Fibroblast of the aortic adventitia (primary cell): ENCODE results near the gene PPP1R14D. TPM values are rescaled to one million over a fixed set of nuclear protein-coding genes. Genes with fewer than 3 reads are reported as not detected.

Experiments used
- DNase-seq: peaks from one replicate; pipeline ENCODE4 v3.0.0-alpha.2; 2010; ENCODE audit warnings: low read depth
- H3K4me3 ChIP-seq: 2 replicates; pipeline ENCODE4 v1.5.1; 2011; ENCODE audit warnings: low read depth, mild to moderate bottlenecking, control low read depth, low read length, moderate library complexity
- total RNA-seq: library from RNA; depleted of rRNA; stranded (reverse); fragments of >200 nt; gene quantifications from 2 replicates; pipeline ENCODE4 v1.2.3, GENCODE V29; 2012; ENCODE audit warnings: low replicate concordance
- TF ChIP-seq, protein P1 (sequence below): IDR thresholded peaks from 2 replicates; pipeline ENCODE4 v1.5.1; 2011; ENCODE audit warnings: mild to moderate bottlenecking, low read length, control low read depth, inconsistent platforms; ENCODE audit not compliant: insufficient read depth

PPP1R14D gene
- total RNA-seq, 1 donor: not detected

- DNase-seq: no peak
- H3K4me3 ChIP-seq: no peak overlapping the region
- TF ChIP-seq, protein P1, sequence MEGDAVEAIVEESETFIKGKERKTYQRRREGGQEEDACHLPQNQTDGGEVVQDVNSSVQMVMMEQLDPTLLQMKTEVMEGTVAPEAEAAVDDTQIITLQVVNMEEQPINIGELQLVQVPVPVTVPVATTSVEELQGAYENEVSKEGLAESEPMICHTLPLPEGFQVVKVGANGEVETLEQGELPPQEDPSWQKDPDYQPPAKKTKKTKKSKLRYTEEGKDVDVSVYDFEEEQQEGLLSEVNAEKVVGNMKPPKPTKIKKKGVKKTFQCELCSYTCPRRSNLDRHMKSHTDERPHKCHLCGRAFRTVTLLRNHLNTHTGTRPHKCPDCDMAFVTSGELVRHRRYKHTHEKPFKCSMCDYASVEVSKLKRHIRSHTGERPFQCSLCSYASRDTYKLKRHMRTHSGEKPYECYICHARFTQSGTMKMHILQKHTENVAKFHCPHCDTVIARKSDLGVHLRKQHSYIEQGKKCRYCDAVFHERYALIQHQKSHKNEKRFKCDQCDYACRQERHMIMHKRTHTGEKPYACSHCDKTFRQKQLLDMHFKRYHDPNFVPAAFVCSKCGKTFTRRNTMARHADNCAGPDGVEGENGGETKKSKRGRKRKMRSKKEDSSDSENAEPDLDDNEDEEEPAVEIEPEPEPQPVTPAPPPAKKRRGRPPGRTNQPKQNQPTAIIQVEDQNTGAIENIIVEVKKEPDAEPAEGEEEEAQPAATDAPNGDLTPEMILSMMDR: no peak
These were observed 4.8 kb downstream of the PPP1R14D start for GRCh38 chr15:40823572-40824343.

GRCh38 chr15:40821195-40821594, 7.3 kb downstream of the PPP1R14D start:
- DNase-seq: no peak
- TF ChIP-seq, protein P1: no peak
- H3K4me3 ChIP-seq: no peak overlapping the region

DNA sequence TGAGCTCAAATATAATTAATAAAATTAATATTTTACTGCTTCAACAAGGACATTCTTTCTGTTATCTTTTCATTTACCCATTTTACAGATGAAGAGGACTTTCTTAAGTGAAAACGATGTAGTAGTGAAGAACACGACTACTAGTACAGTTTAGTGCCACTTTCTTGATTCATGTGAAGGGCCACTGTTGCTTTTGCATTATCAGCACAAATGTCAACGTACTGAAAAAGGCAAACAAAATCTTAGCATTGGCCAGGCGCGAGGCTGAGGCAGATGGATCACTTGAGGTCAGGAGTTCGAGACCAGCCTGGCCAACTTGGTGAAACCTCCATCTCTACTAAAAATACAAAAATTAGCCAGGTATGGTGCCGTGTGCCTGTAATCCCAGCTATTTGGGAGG, 9.5 kb downstream of the PPP1R14D start:
- DNase-seq: no peak
- TF ChIP-seq, protein P1: no peak
- H3K4me3 ChIP-seq: no peak overlapping the region

- TF ChIP-seq, protein P1: no peak
- no peak for DNase-seq
These were observed 13.3 kb downstream of the PPP1R14D start for GRCh38 chr15:40815042-40815698.

DNA sequence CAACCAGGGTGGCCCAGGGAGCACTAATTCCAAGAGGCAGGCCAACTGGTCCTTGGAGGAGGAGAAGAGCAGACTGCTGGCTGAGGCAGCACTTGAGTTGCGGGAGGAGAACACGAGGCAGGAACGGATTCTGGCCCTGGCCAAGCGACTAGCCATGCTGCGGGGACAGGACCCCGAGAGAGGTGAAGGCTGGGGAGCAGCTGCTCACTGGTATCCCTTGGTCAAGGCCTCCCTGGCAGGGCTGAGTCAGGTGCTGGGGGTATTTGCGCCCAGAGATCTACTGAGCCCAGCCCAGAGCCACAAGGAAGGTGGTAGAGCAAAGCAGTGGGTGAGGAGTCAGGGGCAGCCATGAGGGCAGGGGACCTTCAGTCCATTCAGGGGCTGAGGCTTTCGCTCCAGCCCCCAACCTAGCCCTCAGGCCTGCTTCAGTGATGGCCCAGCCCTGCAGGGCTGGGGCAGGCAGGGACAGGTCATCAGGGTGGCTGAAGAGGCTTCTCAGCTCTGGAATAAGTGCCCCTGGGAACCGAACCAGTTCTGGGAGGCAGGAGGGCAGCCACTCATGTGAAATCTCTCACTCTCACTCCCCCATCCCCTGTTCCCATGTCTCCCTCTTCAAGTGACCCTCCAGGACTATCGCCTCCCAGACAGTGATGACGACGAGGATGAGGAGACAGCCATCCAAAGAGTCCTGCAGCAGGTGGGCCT, 15.6 kb downstream of the PPP1R14D start:
- DNase-seq: no peak

More at GRCh38 chr15:40815042-40815698, 13.3 kb downstream of the PPP1R14D start:
- no peak overlapping the region for H3K4me3 ChIP-seq

DNA sequence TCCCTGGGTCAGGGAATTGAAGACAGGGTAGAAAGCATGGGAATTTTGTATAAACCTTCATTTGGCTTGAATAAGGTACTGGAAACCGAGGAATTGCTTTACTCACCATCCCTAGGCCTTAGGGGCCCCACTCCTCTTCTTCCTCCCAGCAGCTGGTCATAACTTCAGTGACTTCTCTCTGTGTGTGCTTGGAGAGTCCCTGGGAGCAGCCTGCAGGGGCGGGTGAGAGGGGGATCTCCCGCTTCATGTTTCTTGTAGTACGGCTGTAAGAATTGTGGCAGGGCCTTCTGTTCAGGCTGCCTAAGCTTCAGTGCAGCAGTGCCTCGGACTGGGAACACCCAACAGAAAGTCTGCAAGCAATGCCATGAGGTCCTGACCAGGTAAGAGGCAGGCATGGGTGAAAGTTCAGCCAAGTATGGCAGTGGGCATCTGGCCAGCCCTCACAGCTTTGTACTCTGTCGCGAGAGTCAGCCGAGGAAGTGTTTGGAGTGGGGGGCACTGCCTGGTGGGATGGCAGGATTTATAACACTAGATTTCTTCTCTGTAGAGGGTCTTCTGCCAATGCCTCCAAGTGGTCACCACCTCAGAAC, 19.6 kb downstream of the PPP1R14D start:
- TF ChIP-seq, protein P1: no peak
- no peak overlapping the region for H3K4me3 ChIP-seq
- DNase-seq: no peak

More for the DNA sequence above, 15.6 kb downstream of the PPP1R14D start:
- H3K4me3 ChIP-seq: no peak overlapping the region
- TF ChIP-seq, protein P1: no peak
